ENCODE measurements around the gene PEX1.

- no peak for TF ChIP-seq CTCF (IDR thresholded peaks at IDR 0.05)
- TF ChIP-seq POLR2A (IDR thresholded peaks at IDR 0.05), result no peak
Measured at GRCh38 chr7:92478711-92479110, 49.6 kb downstream of the PEX1 start.
